ENCODE results near the gene SETD3.

SETD3 gene

GRCh38 chr14:99516871-99517642 is 36.4 kb upstream of the SETD3 start:
- no peak for DNase-seq (ENCODE audit: low read depth)

- no peak for DNase-seq (ENCODE audit: low read depth)
These were observed 35.7 kb upstream of the SETD3 start for GRCh38 chr14:99516156-99516870.

GRCh38 chr14:99515301-99516155 is 34.9 kb upstream of the SETD3 start:
- DNase-seq (ENCODE audit: low read depth): no peak

GRCh38 chr14:99514552-99515300 is 34.1 kb upstream of the SETD3 start:
- no peak for DNase-seq (ENCODE audit: low read depth)

- DNase-seq (ENCODE audit: low read depth): no peak
These were observed 33.4 kb upstream of the SETD3 start for GRCh38 chr14:99513946-99514551.

- no peak for DNase-seq (ENCODE audit: low read depth)
These were observed 32.6 kb upstream of the SETD3 start for GRCh38 chr14:99513183-99513694.

DNA sequence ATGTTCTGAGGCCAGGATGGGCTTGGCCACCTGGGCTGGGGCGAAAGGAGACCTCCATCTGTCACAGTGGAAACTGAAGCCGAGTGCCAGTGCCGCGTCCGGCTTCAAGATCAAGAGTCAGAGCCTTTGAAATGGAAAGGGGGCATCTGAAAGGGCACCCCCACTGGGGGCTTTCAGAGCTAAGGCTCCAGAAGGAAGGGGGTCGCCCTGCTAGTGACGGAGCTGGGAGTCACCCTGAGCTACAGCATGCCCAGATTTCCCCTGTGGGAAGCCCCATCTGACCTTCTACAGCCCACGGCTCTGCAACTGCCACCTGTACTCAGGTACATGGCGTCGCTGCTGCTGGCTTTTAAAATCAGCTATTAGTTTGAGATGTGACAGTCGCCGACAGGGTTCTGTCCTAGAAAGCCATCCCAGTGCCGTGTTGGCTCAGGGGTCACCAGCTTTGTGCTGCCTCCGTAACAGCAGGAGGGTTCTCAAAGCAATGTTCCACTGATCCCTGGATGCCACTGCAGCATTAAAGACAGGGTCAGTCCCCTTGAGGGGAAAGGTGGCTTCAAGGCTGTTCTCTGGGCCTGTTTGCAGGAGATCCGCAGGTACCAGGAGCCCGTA is 32.0 kb upstream of the SETD3 start:
- no peak for DNase-seq (ENCODE audit: low read depth)

- DNase-seq (ENCODE audit: low read depth): no peak
These were observed 31.4 kb upstream of the SETD3 start for GRCh38 chr14:99512110-99512449.

DNA sequence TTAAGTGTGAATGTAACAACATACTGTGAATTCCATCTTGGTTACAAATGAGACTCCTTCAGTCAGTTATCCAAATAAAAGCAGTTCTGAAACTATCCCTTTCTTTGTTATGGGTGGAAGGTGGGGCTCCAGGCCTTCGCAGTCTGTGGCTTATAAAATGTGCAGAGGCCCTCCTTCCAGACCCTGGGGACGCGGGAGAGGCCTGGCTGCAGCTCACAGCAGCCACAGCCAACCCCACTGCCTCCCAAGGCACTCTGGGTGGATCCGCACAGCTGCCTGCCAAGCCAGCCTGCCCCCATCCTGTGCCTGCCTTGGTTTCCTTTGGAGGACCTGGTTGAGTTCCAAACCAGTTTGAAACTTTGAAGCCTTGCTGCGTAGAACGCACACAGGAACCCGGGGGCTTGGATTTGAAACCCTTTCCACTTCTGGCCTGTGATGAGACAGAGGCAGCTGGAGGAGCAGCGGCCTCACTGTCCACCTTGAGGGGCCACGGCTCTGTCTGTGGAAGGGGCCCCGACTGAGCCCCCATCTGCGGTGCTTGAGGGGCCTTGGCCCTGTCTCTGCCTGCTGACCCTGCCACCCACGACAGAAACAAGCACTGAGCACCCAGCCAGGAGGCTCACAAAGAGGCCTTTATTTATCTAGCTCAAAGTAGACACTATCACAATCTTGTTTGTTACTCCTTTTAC is 30.9 kb upstream of the SETD3 start:
- no peak for DNase-seq (ENCODE audit: low read depth)

GRCh38 chr14:99510556-99511139 is 30.0 kb upstream of the SETD3 start:
- no peak for DNase-seq (ENCODE audit: low read depth)

DNA sequence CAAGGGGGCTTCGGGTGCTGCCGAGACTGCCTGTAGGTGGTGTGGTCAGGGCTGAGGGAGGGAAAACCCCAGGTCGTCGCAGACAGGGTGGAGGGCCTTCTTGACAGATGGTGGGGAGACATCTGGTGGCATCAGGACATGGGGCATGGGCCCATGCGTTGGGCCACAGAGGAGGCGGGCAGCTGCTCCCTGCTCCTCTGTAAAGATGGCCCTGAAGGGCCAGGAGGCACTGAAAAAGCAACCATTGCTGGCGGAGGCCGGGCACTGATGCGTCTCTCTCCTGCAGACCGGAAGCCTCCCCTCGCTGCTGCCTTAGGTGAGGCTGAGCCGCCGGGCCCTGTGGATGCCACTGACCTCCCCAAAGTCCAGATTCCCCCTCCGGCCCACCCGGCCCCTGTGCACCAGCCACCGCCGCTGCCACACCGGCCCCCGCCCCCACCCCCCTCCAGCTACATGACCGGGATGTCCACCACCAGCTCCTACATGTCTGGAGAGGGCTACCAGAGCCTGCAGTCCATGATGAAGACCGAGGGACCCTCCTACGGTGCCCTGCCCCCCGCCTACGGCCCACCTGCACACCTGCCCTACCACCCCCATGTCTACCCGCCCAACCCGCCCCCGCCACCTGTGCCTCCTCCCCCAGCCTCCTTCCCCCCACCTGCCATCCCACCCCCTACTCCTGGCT is 29.4 kb upstream of the SETD3 start:
- no peak for DNase-seq (ENCODE audit: low read depth)

DNA sequence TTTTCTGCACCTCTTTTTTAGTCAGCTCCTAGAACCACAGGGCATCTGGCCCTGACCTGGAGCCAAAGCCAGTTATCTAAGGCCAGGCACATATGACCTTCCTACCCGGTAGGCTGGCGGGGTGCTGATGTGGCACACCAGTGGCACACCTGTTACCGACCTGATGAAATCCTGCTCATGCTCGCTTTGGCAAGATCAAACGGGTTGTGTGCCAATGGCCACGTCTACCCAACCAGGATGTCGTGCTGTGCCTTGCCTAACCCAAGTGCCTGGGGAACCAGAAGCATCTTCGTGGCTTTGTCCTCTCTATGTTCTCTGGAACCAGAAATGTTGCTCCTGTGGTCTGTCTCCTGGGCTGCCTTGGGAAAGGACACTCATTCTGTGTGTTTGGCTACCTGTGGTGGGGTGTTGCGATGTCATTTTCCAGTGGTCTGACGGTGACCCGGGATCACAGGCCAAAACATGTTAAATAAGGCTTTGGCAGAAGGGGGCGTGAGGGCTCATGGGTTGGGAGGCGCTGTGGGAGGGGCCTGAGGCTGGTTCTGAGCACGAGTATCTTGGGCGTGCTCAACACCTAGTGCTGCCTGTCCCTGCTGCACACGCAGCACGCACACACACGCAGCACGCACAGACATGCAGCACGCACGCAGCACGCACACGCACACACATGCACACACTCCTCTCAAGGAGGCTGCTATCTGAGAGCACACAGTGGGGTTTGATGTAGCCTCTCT is 28.4 kb upstream of the SETD3 start:
- DNase-seq (ENCODE audit: low read depth): no peak

- no peak for DNase-seq (ENCODE audit: low read depth)
These were observed 27.4 kb upstream of the SETD3 start for GRCh38 chr14:99507860-99508640.

DNA sequence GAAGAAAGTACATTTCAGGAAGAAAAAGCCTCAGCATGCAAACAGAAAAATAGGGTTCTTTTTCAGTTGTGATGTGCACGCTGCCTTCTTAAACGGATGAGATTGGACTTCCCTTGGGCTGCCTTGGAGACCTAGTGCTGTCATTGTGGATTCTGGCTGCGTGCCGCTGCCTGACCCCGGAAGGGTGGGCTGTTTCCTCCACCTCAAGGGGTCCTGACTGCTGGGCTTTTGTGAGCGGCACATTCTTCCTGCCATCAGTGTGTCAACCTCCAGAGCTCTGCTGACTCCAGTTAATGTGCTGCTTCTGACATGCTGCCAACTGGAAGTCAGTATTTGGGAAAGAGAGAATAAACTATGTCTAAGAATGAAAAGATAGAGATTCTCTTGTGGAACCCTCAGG is 25.6 kb upstream of the SETD3 start:
- DNase-seq (ENCODE audit: low read depth): no peak

DNA sequence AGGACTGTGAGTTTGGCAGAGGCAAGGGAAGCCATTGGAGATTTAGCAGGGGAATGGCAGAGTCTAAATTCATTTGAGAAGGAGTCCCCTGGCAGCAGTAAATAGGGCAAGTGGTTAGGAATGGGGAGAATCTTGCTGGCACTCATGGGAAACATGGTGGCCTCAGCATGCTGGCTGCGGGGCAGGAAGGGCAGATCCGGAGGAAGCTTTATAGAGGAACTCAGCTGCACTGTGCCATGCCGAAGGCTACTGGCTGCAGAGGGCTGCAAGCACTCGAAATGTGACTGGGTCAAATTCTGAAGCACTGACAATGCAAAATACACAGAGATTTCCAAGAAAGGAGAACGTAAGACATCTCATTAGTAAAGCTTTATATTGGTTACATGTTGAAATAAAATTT is 24.4 kb upstream of the SETD3 start:
- DNase-seq (ENCODE audit: low read depth): no peak

DNA sequence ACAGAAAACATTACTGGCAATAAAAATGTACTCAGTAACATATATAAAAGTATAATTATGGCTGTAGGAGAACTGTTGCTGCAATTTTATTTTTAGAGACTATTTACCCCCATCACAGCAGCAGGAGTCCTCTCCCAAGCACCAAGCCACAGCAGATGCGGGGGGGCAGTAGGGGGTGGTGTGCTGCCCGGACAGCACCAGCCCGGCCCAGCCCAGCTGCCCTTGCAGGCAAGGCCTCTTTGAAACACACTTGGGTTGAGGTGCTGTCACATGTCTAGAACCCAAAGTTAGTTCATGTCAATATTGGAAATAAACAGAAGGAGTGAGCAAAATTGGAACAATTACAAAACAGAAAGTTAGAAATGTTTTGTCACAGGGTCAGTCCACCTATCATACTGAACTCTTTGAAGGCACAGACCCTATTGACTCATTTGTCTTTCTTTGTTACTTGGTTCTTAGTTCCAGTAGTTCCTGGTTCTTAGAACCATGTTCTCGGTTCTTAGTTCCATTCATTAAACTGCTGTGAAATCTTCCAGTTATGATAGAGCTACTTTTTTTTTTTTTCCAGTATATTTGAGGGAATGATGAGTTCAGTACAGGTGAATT is 23.3 kb upstream of the SETD3 start:
- no peak for DNase-seq (ENCODE audit: low read depth)

- no peak for DNase-seq (ENCODE audit: low read depth)
These were observed 22.3 kb upstream of the SETD3 start for GRCh38 chr14:99502989-99503421.
